Stimulated activated naive CD8-positive, alpha-beta T cell treated with anti-CD3 and anti-CD28 coated beads, Interleukin-15, amount 100 ng/mL, for 72 hours (primary cell): ENCODE data around the gene MNT.

Experiments
- ATAC-seq: fragments of 150-1000 bp; cut with Tn5 transposase; 2 replicates; pipeline ENCODE4 v1.10.0; 2021; ENCODE audit warnings: mild to moderate bottlenecking, moderate library complexity
- DNase-seq, 2 donors: peaks; one replicate each; pipeline ENCODE4 v3.0.0; 2021 to 2022
- H3K27ac Mint-ChIP-seq, 2 donors: one replicate each; pipeline ENCODE4 v1.8.0; 2022; ENCODE audit warnings: mild to moderate bottlenecking in 2 of 2, mixed read lengths in 2 of 2, moderate library complexity in 2 of 2
- H3K27me3 Mint-ChIP-seq: one replicate; pipeline ENCODE4 v1.8.0; 2022; ENCODE audit warnings: mixed read lengths
- H3K4me1 Mint-ChIP-seq: one replicate; pipeline ENCODE4 v1.8.0; 2022; ENCODE audit warnings: mild to moderate bottlenecking, mixed read lengths
- H3K4me3 Mint-ChIP-seq, 2 donors: one replicate each; pipeline ENCODE4 v1.8.0; 2022; ENCODE audit warnings: mild to moderate bottlenecking in 2 of 2, mixed read lengths in 2 of 2, moderate library complexity in 1 of 2
- H3K9me3 Mint-ChIP-seq, 2 donors: one replicate each; pipeline ENCODE4 v1.8.0; 2022; ENCODE audit warnings: mixed read lengths in 2 of 2

The MNT gene

GRCh38 chr17:2403044-2403443 lies 2.2 kb upstream of the MNT start:
- no peak for DNase-seq
- Mint-ChIP-seq H3K9me3 (no peaks in the 10 kb centered on the region), H3K4me3 (peak overlapping the region; percentile 77 to 80), H3K4me1 (peaks cover 56% of the 10 kb centered on the region), H3K27me3 (no peaks in the 10 kb centered on the region), H3K27ac (no peak overlapping the region)
- no peak for ATAC-seq

- ATAC-seq (no peak), DNase-seq (no peak)
- Mint-ChIP-seq H3K9me3 (no peaks in the 10 kb centered on the region), H3K27me3 (no peaks in the 10 kb centered on the region), H3K27ac (peak overlapping the region in 1 of 2 donors; percentile 84), H3K4me3 (peak overlapping the region; percentile 77 to 80), H3K4me1 (peaks cover 61% of the 10 kb centered on the region)
These were observed 1.7 kb upstream of the MNT start for GRCh38 chr17:2402544-2402943.

GRCh38 chr17:2401426-2402221 lies 764 bp upstream of the MNT start:
- DNase-seq: peak; percentile 99
- H3K27ac Mint-ChIP-seq: peak overlapping the region; percentile 97 to 99
- peaks cover 64% of the 10 kb centered on the region for H3K4me1 Mint-ChIP-seq
- no peaks in the 10 kb centered on the region for H3K27me3 Mint-ChIP-seq
- peak overlapping the region; percentile 85 to 98 for H3K4me3 Mint-ChIP-seq
- no peaks in the 10 kb centered on the region for H3K9me3 Mint-ChIP-seq
- peak; percentile 75 for ATAC-seq

GRCh38 chr17:2400474-2400866 lies 390 bp downstream of the MNT start:
- ATAC-seq (peak; percentile 18), DNase-seq (peak; percentile 74 to 76)
- Mint-ChIP-seq H3K9me3 (no peaks in the 10 kb centered on the region), H3K4me3 (peak overlapping the region; percentile 85 to 98), H3K27me3 (no peaks in the 10 kb centered on the region), H3K27ac (peak overlapping the region; percentile 92 to 100), H3K4me1 (peaks cover 71% of the 10 kb centered on the region)

- Mint-ChIP-seq H3K27ac (peak overlapping the region; percentile 94 to 100), H3K4me1 (peaks cover 71% of the 10 kb centered on the region), H3K9me3 (no peaks in the 10 kb centered on the region), H3K27me3 (no peaks in the 10 kb centered on the region), H3K4me3 (peak overlapping the region; percentile 85 to 98)
- DNase-seq: peak; percentile 91 to 93
- ATAC-seq: peak; percentile 73
These were observed 1.0 kb downstream of the MNT start for GRCh38 chr17:2399572-2400473.

GRCh38 chr17:2398655-2399571 lies 1.9 kb downstream of the MNT start:
- Mint-ChIP-seq H3K4me3 (peak overlapping the region; percentile 85 to 98), H3K27me3 (no peaks in the 10 kb centered on the region), H3K9me3 (no peaks in the 10 kb centered on the region), H3K27ac (peak overlapping the region; percentile 94 to 96), H3K4me1 (peaks cover 74% of the 10 kb centered on the region)
- ATAC-seq: peak; percentile 13
- DNase-seq: peak in 1 of 2 donors; percentile 53

GRCh38 chr17:2398182-2398581 lies 2.7 kb downstream of the MNT start:
- Mint-ChIP-seq H3K27ac (peak overlapping the region; percentile 49 to 57), H3K9me3 (no peaks in the 10 kb centered on the region), H3K4me3 (peak overlapping the region; percentile 85 to 98), H3K4me1 (peaks cover 74% of the 10 kb centered on the region), H3K27me3 (no peaks in the 10 kb centered on the region)
- ATAC-seq (no peak), DNase-seq (no peak)

GRCh38 chr17:2397247-2398171 lies 3.4 kb downstream of the MNT start:
- no peaks in the 10 kb centered on the region for H3K9me3 Mint-ChIP-seq
- H3K4me3 Mint-ChIP-seq: peak overlapping the region; percentile 85 to 98
- H3K27ac Mint-ChIP-seq: peak overlapping the region; percentile 19 to 94

GRCh38 chr17:2396568-2397246 lies 4.2 kb downstream of the MNT start:
- peak; percentile 53 to 68 for DNase-seq
- H3K4me1 Mint-ChIP-seq: peaks cover 71% of the 10 kb centered on the region

More at GRCh38 chr17:2397247-2398171, 3.4 kb downstream of the MNT start:
- Mint-ChIP-seq H3K27me3 (no peaks in the 10 kb centered on the region), H3K4me1 (peaks cover 68% of the 10 kb centered on the region)
- DNase-seq (no peak), ATAC-seq (no peak)

GRCh38 chr17:2396192-2396567 lies 4.7 kb downstream of the MNT start:
- H3K27me3 Mint-ChIP-seq: no peaks in the 10 kb centered on the region
- ATAC-seq: no peak
- peaks cover 76% of the 10 kb centered on the region for H3K4me1 Mint-ChIP-seq
- no peaks in the 10 kb centered on the region for H3K9me3 Mint-ChIP-seq
- peak overlapping the region in 1 of 2 donors; percentile 9 for H3K27ac Mint-ChIP-seq
- DNase-seq: no peak
- H3K4me3 Mint-ChIP-seq: peak overlapping the region; percentile 85 to 98

More at GRCh38 chr17:2396568-2397246, 4.2 kb downstream of the MNT start:
- ATAC-seq: no peak
- Mint-ChIP-seq H3K27me3 (no peaks in the 10 kb centered on the region), H3K4me3 (peak overlapping the region; percentile 85 to 98), H3K9me3 (no peaks in the 10 kb centered on the region), H3K27ac (peak overlapping the region; percentile 19 to 94)

- no peaks in the 10 kb centered on the region for H3K27me3 Mint-ChIP-seq
- peaks cover 82% of the 10 kb centered on the region for H3K4me1 Mint-ChIP-seq
- H3K9me3 Mint-ChIP-seq: no peaks in the 10 kb centered on the region
- peak overlapping the region in 1 of 2 donors; percentile 86 for H3K27ac Mint-ChIP-seq
- peak overlapping the region; percentile 85 to 98 for H3K4me3 Mint-ChIP-seq
- ATAC-seq: no peak
- no peak for DNase-seq
These were observed 5.3 kb downstream of the MNT start for GRCh38 chr17:2395258-2396181.

GRCh38 chr17:2394775-2395201 lies 6.1 kb downstream of the MNT start:
- Mint-ChIP-seq H3K9me3 (no peaks in the 10 kb centered on the region), H3K27me3 (no peaks in the 10 kb centered on the region), H3K4me3 (peak overlapping the region; percentile 44 to 58), H3K27ac (no peak overlapping the region), H3K4me1 (peaks cover 85% of the 10 kb centered on the region)
- ATAC-seq: no peak
- DNase-seq: no peak
